ENCODE measurements around the gene C1QTNF3.
A peak's percentile ranks its signal among the peaks of the same experiment; 100 is the strongest.

Gene C1QTNF3

GRCh38 chr5:34007201-34007620 lies 35.8 kb downstream of the C1QTNF3 start:
- in situ Hi-C loops (cut with HindIII; ENCODE audit: low sequenced_read_pairs): no loop called here
- peak; percentile 40 for DNase-seq (ENCODE audit: low read depth, low spot score)
- peak overlapping the region; percentile 58 for H3K4me3 ChIP-seq (ENCODE audit: low read depth, low read length)
- TF ChIP-seq CTCF (IDR thresholded peaks at IDR 0.05; ENCODE audit: low read depth, low read length): no peak

- in situ Hi-C loops (cut with HindIII; ENCODE audit: low sequenced_read_pairs): no loop called here
- no peak for TF ChIP-seq CTCF (IDR thresholded peaks at IDR 0.05; ENCODE audit: low read depth, low read length)
- H3K4me3 ChIP-seq (ENCODE audit: low read depth, low read length): no peak overlapping the region
Measured at GRCh38 chr5:34005681-34006080, 37.3 kb downstream of the C1QTNF3 start.

GRCh38 chr5:34005211-34005610 lies 37.8 kb downstream of the C1QTNF3 start:
- no peak for TF ChIP-seq CTCF (IDR thresholded peaks at IDR 0.05; ENCODE audit: low read depth, low read length)
- in situ Hi-C loops (cut with HindIII; ENCODE audit: low sequenced_read_pairs): no loop called here
- H3K4me3 ChIP-seq (ENCODE audit: low read depth, low read length): no peak overlapping the region
- no peak for DNase-seq (ENCODE audit: low read depth, low spot score)

More at GRCh38 chr5:34005681-34006080, 37.3 kb downstream of the C1QTNF3 start:
- DNase-seq (ENCODE audit: low read depth, low spot score): no peak

- H3K4me3 ChIP-seq (ENCODE audit: low read depth, low read length): no peak overlapping the region
- no peak for DNase-seq (ENCODE audit: low read depth, low spot score)
- in situ Hi-C loops (cut with HindIII; ENCODE audit: low sequenced_read_pairs): no loop called here
- TF ChIP-seq CTCF (IDR thresholded peaks at IDR 0.05; ENCODE audit: low read depth, low read length): no peak
Measured at GRCh38 chr5:34003941-34004340, 39.1 kb downstream of the C1QTNF3 start.

GRCh38 chr5:34002629-34003328 lies 40.2 kb downstream of the C1QTNF3 start:
- no peak for DNase-seq (ENCODE audit: low read depth, low spot score)
- in situ Hi-C loops (cut with HindIII; ENCODE audit: low sequenced_read_pairs): no loop called here
- no peak for TF ChIP-seq CTCF (IDR thresholded peaks at IDR 0.05; ENCODE audit: low read depth, low read length)
- H3K4me3 ChIP-seq (ENCODE audit: low read depth, low read length): no peak overlapping the region

- no peak for TF ChIP-seq CTCF (IDR thresholded peaks at IDR 0.05; ENCODE audit: low read depth, low read length)
- DNase-seq (ENCODE audit: low read depth, low spot score): peak; percentile 67
- no peak overlapping the region for H3K4me3 ChIP-seq (ENCODE audit: low read depth, low read length)
- in situ Hi-C loops (cut with HindIII; ENCODE audit: low sequenced_read_pairs): no loop called here
Measured at GRCh38 chr5:34001241-34001841, 41.7 kb downstream of the C1QTNF3 start.
